VCaP (cell line): ENCODE results near the gene CLSTN3.

ENCODE experiments used
- H3K27ac ChIP-seq: fragments of 450-650 bp; 2 replicates; pipeline ENCODE4 v1.5.1; 2017
- CTCF ChIP-seq: fragments of 450-650 bp; conservative IDR thresholded peaks from 2 replicates; pipeline ENCODE4 v1.5.1; 2017; ENCODE audit warnings: mild to moderate bottlenecking, moderate library complexity

Gene CLSTN3

GRCh38 chr12:7188562-7189397, 58.6 kb downstream of the CLSTN3 start:
- H3K27ac ChIP-seq = peak overlapping the region; percentile 78
- peak; percentile 77 for TF ChIP-seq CTCF

DNA sequence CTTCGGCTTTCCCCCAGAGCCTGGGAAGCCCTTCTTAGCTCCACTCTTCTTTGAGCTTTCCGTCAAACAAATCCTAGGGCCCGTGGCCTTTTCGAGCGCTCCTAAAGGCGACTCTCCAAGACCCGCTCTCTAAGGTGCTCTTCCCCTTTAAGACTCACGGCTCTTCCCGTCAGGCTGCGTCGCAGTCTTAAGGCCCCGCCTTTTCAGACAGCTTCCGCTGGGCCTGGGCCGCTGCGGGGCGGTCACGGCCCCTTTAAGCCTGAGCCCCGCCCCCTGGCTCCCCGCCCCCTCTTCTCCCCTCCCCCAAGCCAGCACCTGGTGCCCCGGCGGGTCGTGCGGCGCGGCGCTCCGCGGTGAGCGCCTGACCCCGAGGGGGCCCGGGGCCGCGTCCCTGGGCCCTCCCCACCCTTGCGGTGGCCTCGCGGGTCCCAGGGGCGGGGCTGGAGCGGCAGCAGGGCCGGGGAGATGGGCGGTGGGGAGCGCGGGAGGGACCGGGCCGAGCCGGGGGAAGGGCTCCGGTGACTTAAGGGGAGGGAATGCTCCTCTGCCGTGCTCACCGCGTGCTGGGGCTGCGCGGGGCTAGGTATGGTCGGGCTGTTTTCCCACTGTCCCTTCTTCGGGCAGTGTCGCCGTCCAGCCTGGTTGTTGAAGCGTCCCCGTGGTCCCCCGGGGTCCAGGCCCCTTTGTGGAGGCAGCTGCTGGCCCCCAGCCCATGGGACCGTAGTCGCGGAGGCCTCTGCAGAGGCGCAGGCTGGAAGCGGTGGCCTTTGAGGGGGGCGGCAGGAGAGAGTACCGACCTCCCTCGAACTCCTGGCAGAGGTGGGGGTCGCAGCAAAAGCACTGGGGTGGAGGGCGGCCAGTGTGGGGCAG, 59.5 kb downstream of the CLSTN3 start, which contains the start of gene PEX5:
PEX5 (plus strand) TSS at position 289 of the 870 bp plus-strand sequence. CDS start 692 bp downstream, outside the sequence.
- TF ChIP-seq CTCF = no peak
- peak within 1 kb of the TSS; percentile 78 for H3K27ac ChIP-seq

DNA sequence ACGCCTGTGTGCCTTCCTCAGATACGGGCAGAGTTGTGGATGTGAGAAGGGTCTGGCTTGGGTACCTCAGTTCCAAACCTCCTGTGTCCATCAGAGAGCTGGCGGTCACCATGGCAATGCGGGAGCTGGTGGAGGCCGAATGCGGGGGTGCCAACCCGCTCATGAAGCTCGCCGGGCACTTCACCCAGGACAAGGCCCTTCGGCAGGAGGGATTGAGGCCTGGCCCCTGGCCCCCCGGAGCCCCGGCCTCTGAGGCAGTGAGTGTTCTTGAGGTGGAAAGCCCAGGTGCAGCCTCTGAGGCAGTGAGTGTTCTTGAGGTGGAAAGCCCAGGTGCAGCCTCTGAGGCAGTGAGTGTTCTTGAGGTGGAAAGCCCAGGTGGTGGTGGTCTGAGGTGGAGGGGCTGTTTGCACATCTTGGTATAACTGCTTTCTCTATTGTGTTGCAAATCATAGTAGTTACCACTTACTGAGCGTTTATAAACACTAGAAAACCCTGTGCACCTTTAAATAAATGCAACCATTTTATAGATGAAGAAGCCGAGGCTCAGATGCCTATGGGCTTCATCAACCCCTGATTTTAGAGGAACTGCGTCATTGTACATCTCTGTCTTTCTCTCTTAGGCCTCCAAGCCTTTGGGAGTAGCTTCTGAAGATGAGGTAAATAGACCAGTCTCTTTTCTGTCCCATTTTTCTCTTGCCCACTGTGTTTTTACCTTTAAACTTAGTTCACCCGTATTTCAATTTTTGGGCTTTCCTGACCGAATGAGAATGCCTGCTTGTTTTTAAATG, 60.3 kb downstream of the CLSTN3 start:
- no peak for TF ChIP-seq CTCF
- peak overlapping the region; percentile 78 for H3K27ac ChIP-seq

DNA sequence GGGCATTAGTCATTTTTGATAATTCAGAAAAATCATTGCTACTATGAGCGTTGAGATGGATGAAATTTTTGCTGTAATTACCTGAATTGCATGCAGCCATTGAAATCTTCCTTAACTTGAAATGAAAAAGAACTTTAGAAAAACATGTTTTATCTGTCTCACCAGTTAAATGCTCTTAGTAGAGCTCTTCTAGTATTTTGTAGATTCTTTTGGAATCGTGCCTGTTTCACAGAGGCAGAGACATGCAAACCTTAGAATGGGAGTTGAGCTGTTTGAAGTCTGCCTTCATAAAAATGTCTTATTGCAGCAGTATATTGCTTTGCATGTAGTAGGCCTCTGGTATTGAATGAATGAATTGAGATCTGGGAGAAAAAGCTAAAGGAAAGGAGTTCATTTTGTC, 63.5 kb downstream of the CLSTN3 start:
- no peak for TF ChIP-seq CTCF
- no peak overlapping the region for H3K27ac ChIP-seq

GRCh38 chr12:7197841-7198240, 67.7 kb downstream of the CLSTN3 start:
- no peak for TF ChIP-seq CTCF
- no peak overlapping the region for H3K27ac ChIP-seq

GRCh38 chr12:7203109-7203508, 72.9 kb downstream of the CLSTN3 start:
- no peak for TF ChIP-seq CTCF
- no peak overlapping the region for H3K27ac ChIP-seq

DNA sequence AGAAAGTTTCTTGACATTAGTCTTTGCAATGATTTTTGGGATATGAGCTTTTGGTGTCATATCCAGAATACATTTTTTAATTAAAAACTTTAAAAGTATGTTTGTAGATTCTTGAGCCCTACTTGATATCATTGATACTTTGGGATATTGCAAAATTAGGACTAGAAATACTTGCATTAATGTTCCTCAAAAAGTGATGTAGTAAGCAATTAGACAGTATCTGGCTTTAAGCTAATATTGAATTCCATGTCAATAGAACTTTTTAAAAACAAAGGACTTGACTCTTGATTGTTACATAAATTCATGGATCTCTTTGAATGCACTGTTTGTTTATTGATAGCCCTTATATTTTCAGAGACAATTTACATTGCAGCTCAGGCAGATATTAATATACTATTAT, 74.9 kb downstream of the CLSTN3 start:
- H3K27ac ChIP-seq = no peak overlapping the region
- no peak for TF ChIP-seq CTCF
